AG09319 (cell line): ENCODE data around the gene USP46.

Experiments
- DNase-seq: peaks from one replicate; pipeline ENCODE4 v3.0.0-alpha.2; 2010; ENCODE audit warnings: low read depth; ENCODE audit errors: extremely low read depth
- TF ChIP-seq, protein P1 (sequence below): IDR thresholded peaks from 2 replicates; pipeline ENCODE4 v1.5.1; 2011; ENCODE audit warnings: low read depth, mild to moderate bottlenecking, inconsistent platforms, low read length, moderate library complexity

Gene USP46

DNA sequence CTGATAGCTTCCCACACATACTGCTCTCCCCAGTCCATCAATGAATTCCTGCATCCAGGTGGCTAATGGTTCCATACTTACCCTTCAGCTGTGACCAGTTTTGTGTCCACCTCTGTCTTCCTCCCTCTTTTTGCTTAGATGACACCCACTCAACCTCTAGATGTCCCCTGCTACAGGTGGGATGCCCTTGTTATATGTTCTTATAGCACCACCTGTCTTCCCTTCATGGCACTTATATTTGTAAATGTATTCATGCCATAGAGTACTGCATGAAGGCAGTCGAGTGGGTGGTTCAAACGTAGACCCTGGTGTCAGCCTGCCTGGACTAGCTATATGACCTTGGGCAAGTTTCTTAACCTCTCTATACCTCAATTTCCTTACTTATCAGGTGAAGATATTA is 6.5 kb upstream of the USP46 start:
- DNase-seq, result no peak
- TF ChIP-seq, protein P1, sequence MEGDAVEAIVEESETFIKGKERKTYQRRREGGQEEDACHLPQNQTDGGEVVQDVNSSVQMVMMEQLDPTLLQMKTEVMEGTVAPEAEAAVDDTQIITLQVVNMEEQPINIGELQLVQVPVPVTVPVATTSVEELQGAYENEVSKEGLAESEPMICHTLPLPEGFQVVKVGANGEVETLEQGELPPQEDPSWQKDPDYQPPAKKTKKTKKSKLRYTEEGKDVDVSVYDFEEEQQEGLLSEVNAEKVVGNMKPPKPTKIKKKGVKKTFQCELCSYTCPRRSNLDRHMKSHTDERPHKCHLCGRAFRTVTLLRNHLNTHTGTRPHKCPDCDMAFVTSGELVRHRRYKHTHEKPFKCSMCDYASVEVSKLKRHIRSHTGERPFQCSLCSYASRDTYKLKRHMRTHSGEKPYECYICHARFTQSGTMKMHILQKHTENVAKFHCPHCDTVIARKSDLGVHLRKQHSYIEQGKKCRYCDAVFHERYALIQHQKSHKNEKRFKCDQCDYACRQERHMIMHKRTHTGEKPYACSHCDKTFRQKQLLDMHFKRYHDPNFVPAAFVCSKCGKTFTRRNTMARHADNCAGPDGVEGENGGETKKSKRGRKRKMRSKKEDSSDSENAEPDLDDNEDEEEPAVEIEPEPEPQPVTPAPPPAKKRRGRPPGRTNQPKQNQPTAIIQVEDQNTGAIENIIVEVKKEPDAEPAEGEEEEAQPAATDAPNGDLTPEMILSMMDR, result no peak; the same call in 1 of the 2 replicates

DNA sequence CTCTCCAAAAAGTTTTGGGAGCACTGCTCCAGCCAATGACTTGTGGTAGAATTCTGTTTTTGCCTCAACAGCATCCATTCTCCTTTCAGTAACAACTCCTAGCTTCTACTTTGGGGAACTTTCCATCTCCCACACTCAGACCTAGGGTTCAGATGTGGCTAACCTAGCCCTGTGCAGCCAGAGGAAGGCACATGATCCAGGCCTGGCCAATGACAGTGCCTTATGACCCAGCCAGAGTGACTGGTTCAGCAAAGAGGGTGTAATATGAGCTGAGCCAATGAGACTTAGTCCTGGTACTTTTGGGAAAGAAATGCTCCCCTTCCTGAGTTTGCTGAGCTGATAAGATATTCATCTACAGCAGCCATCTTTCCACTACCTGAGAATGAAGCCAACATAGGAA is 5.4 kb upstream of the USP46 start:
- TF ChIP-seq, protein P1, result no peak
- no peak for DNase-seq

DNA sequence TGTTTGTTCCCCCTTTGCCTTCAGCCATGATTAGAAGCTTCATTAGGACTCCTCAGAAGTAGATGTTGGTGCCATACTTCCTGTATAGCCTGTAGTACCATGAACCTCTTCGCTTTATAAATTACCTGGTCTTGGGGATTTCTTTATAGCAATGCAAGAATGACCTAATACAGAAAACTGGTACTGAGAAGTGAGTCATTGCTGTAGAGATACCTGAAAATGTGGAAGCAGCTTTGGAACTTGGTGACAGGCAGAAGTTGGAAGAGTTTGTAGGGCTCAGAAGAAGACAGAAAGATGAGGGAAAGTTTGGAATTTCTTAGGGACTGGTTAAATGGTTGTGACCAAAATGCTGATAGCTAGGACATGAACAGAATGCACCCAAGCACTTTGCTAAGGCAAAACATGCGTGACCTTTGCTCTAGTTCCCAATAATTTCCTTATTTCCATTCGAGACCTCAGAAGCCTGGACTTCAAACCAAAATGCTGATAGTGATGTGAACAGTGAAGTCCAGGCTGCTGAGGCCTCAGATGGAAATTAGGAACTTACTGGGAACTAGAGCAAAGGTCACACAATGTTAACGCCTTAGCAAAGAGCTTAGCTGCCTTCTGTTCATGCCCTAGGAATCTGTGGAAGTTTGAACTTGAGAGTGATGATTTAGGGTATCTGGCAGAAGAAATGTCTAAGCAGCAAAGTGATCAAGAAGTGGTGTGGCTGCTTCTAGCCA is 3.0 kb upstream of the USP46 start:
- TF ChIP-seq, protein P1, result no peak
- DNase-seq, result no peak

DNA sequence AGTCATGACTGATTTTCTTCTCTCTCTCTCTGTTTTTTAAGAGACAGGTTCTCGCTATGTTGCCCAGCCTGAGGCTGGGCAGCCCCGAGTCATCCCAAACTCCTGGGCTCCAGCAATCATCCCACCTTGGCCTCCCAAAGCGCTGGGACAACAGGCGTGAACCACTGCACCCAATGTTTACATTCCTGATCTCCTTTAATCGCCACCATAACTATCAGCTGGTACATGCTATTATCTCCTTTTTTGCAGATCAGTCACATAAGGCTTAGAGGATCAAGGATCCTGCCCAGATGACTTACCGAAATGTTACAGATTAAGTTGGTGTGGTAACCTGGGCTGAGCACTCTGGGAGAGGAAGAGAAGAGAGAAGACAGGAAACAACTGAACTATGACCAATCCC is 1.5 kb upstream of the USP46 start:
- DNase-seq, result no peak
- TF ChIP-seq, protein P1, result no peak

DNA sequence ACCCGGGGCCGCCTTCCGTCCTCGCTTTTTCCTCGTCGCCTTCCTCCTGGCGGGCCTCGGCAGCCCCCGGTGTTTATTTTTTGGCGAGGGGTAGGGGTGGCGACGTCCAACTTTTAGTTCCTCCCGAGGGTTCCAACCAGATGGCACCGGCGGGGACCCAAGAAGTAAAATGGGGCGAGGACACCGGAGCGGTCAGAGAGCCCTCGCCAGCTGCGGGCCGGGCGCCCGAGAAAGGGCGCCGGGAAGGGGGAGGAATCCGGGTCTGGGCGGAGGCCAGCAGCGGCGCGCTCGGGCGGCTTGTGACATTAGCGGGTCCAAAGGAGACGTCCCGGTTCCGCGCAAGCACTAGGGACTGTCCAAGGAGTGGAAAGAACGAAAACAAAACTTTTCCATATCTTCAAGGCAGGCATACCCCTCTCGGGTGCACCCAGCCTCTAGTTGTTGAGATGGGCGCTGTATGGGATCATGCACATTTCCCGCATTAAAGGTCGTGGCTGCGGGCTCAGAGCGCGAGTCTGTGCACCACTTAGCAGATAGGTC is 691 bp upstream of the USP46 start:
- TF ChIP-seq, protein P1, result no peak
- DNase-seq, result no peak

DNA sequence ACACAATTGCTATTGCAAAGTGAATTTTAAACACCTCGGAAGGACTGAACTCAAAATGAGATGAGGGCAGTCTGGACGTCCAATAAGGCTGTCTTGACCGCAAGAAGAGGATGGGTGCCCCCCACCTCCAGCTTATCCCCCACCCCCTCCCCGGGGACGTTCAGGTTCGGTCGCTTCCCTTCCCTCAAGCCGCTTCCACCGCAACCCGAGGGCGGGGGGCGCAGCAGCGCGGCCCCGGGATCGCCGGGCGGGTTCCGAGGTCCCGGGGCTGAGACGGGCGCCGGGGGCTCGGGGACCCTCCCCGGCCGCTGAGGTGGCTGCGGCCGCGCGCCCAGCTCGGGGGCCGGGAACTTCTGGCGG is 480 bp downstream of the USP46 start:
- TF ChIP-seq, protein P1, result no peak
- no peak for DNase-seq

DNA sequence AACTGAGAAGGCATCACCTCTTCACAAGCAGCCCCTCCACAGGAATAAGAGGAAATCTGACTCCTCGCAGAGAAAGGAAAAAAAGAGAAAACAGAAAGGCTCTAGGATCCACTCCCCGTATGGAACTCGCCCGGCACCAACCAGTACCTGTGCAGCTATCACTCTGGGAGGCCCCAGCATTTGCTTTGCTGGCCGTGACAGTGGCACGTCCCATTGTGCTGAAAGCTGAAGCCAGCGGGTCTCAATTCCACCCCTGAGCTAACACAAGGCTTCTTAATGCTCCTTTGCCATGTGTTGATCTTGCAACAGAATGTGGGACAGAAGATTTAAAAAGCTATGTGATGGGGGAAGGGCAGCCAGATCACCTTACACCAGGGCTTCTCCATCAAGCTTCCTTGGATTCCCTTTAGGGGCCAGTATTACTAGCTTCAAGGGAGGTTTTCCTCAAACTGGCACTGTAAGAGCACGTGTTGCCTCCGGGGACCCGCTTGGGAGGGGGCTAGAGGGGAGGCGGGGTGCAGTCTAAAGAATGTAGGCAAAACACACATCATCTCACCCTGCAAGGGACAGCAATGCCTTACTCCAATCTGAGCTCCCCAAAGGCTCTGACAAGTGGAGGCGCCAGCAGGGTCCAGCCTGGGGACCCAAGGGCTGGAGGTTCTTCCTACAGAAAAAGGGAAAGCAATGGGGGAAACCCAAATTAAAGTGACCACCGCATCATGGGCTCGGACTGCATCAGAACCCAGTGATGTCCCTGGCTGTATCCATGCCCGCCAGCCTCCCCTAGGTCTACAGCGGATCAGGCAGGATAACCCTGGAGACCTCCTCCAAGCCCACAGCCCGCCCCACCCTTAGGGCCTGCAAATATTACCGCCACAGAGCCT is 1.2 kb downstream of the USP46 start:
- DNase-seq, result peak; percentile 47
- TF ChIP-seq, protein P1, result peak; percentile 6; the same call in 1 of the 2 replicates
